ENCODE results near the gene CCDC61.

GRCh38 chr19:46067691-46068090 lies 72.4 kb downstream of the CCDC61 start:
- TF ChIP-seq, protein P1, sequence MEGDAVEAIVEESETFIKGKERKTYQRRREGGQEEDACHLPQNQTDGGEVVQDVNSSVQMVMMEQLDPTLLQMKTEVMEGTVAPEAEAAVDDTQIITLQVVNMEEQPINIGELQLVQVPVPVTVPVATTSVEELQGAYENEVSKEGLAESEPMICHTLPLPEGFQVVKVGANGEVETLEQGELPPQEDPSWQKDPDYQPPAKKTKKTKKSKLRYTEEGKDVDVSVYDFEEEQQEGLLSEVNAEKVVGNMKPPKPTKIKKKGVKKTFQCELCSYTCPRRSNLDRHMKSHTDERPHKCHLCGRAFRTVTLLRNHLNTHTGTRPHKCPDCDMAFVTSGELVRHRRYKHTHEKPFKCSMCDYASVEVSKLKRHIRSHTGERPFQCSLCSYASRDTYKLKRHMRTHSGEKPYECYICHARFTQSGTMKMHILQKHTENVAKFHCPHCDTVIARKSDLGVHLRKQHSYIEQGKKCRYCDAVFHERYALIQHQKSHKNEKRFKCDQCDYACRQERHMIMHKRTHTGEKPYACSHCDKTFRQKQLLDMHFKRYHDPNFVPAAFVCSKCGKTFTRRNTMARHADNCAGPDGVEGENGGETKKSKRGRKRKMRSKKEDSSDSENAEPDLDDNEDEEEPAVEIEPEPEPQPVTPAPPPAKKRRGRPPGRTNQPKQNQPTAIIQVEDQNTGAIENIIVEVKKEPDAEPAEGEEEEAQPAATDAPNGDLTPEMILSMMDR (conservative IDR thresholded peaks at IDR 0.05): no peak
- no peak for TF ChIP-seq EZH2 (IDR thresholded peaks at IDR 0.05; ENCODE audit: low read depth)

Measured in PC-9 (cell line).